Measurements from ENCODE around the gene ITPRID1. TPM values are rescaled to one million over a fixed set of nuclear protein-coding genes. Genes with fewer than 3 reads are reported as not detected.

The ITPRID1 gene
- total and polyA plus RNA-seq, 9 of the 15 experiments (the other 6 are each of a cell fraction or from before 2014, with no cell fraction given): not detected

DNA sequence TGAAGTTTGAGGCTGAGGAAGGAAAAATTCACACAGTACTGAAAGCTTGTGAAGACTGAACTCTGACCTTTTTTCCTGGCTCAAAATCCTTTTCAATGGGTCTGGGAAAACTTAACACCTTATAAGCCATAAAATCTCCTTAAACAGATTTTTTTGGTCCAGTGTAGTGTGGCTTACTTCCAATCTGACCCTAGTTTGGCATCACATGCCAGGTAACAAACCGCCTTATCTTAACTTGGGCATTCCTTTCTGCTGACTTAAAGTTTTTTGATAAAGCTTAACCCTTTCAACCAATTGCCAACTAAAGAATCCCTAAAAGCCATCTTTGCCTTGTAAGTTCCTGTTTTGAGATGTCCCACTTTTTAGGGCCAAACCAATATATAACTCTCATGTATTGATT is 13.2 kb upstream of the ITPRID1 start (continued):
- TF ChIP-seq RBM34 (IDR thresholded peaks at IDR 0.05; ENCODE audit: borderline replicate concordance, insufficient read depth, low read length): no peak
- no peak for TF ChIP-seq ZEB2 (IDR thresholded peaks at IDR 0.05)
- TF ChIP-seq SRSF7 (optimal IDR thresholded peaks at IDR 0.05; ENCODE audit: low read depth, low read length): no peak

DNA sequence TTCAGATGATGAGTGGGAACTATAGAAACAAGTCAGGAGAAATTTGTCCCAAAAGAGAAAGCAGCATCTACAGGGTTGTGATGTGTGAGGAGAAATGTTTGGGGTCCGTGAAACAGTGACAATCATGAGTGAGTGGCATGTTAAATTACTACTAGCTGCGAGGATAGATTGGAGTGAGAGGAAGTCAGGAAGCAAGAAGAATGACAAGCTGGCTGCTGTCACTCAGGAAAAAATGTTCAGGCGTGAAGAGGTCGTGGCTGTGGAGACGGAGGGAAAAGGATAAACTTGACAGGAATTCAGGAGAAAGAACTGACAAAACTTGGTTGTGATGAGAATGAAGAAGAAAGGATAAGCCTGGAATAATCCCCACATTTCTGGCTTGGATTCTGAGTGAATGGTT is 5.1 kb upstream of the ITPRID1 start:
- Histone ChIP-seq H3K9me3 (replicated peaks; ENCODE audit: control insufficient read depth, insufficient read depth, low read depth, low read length) (no peaks in the 10 kb centered on the region), H3K9ac (ENCODE audit: insufficient read depth in 1 of 2, low read depth in 2 of 2, low read length in 2 of 2) (no peak overlapping the region), H3K27ac (ENCODE audit: extremely low read depth, low read depth, low read length) (no peak overlapping the region), H4K20me1 (replicated peaks; ENCODE audit: control insufficient read depth, insufficient read depth, low read length) (no peaks in the 10 kb centered on the region), H3K9me1 (ENCODE audit: control insufficient read depth, insufficient read depth, low read length) (no peaks in the 10 kb centered on the region), H3K36me3 (ENCODE audit: control insufficient read depth, insufficient read depth, low read length) (no peaks in the 10 kb centered on the region), H3K79me2 (ENCODE audit: control insufficient read depth, insufficient read depth, low read length) (no peaks in the 10 kb centered on the region), H3K4me3 (no peak overlapping the region), H3K4me1 (replicated peaks in 1 of 2; ENCODE audit: control insufficient read depth in 2 of 2, insufficient read depth in 2 of 2, low read length in 2 of 2) (no peaks in the 10 kb centered on the region), H2AFZ (ENCODE audit: low read depth, low read length) (no peak overlapping the region), H3K4me2 (ENCODE audit: insufficient read depth, low read length) (no peak overlapping the region), H3K27me3 (ENCODE audit: control insufficient read depth in 2 of 2, insufficient read depth in 2 of 2, low read length in 2 of 2) (no peaks in the 10 kb centered on the region)
- POLR2A ChIA-PET: no interaction called here
- TF ChIP-seq, protein P1, sequence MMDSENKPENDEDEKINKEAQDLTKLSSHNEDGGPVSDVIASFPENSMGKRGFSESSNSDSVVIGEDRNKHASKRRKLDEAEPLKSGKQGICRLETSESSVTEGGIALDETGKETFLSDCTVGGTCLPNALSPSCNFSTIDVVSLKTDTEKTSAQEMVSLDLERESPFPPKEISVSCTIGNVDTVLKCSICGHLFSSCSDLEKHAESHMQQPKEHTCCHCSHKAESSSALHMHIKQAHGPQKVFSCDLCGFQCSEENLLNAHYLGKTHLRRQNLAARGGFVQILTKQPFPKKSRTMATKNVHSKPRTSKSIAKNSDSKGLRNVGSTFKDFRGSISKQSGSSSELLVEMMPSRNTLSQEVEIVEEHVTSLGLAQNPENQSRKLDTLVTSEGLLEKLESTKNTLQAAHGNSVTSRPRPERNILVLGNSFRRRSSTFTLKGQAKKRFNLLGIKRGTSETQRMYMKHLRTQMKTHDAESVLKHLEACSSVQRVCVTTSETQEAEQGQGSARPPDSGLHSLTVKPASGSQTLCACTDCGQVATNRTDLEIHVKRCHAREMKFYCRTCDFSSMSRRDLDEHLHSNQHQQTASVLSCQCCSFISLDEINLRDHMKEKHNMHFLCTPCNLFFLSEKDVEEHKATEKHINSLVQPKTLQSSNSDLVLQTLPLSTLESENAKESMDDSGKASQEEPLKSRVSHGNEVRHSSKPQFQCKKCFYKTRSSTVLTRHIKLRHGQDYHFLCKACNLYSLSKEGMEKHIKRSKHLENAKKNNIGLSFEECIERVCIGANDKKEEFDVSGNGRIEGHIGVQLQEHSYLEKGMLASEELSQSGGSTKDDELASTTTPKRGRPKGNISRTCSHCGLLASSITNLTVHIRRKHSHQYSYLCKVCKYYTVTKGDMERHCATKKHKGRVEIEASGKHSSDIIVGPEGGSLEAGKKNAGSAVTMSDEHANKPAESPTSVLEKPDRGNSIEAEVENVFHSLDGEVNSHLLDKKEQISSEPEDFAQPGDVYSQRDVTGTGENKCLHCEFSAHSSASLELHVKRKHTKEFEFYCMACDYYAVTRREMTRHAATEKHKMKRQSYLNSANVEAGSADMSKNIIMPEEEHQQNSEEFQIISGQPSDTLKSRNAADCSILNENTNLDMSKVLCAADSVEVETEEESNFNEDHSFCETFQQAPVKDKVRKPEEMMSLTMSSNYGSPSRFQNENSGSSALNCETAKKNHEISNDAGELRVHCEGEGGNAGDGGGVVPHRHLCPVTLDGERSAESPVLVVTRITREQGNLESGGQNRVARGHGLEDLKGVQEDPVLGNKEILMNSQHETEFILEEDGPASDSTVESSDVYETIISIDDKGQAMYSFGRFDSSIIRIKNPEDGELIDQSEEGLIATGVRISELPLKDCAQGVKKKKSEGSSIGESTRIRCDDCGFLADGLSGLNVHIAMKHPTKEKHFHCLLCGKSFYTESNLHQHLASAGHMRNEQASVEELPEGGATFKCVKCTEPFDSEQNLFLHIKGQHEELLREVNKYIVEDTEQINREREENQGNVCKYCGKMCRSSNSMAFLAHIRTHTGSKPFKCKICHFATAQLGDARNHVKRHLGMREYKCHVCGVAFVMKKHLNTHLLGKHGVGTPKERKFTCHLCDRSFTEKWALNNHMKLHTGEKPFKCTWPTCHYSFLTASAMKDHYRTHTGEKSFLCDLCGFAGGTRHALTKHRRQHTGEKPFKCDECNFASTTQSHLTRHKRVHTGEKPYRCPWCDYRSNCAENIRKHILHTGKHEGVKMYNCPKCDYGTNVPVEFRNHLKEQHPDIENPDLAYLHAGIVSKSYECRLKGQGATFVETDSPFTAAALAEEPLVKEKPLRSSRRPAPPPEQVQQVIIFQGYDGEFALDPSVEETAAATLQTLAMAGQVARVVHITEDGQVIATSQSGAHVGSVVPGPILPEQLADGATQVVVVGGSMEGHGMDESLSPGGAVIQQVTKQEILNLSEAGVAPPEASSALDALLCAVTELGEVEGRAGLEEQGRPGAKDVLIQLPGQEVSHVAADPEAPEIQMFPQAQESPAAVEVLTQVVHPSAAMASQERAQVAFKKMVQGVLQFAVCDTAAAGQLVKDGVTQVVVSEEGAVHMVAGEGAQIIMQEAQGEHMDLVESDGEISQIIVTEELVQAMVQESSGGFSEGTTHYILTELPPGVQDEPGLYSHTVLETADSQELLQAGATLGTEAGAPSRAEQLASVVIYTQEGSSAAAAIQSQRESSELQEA (IDR thresholded peaks at IDR 0.05; ENCODE audit: low read depth): no peak
- TF ChIP-seq PHTF2 (CRISPR knock-in tag; IDR thresholded peaks at IDR 0.05) (no peak), PCBP1 (IDR thresholded peaks at IDR 0.05; ENCODE audit: low read depth, low read length, poor library complexity, severe bottlenecking) (no peak)
- BruUV-seq (replicated peaks): no TSS peak
- 0% methylated on average over 5 of the region's 5 CpGs for WGBS (ENCODE audit: insufficient coverage, low coverage, missing lambda C conversion rate)
- in situ Hi-C loops (cut with MboI): no loop called here
- FAIRE-seq (no peak), DNase-seq (ENCODE audit: extremely low read depth in 1 of 4, low spot score in 3 of 4) (no peak), ATAC-seq (no peak)
- intact Hi-C loops (cut with micrococcal nuclease): no loop called here
- CTCF ChIA-PET (ENCODE audit: low intra/inter-chr PET ratio): no interaction called here
